WTC11 (cell line): ENCODE data around the gene TREML2. TPM values are rescaled to one million over a fixed set of nuclear protein-coding genes. Genes with fewer than 3 reads are reported as not detected.

Experiments used
- ATAC-seq: fragments of 200-7000 bp; cut with Tn5 transposase; 2 replicates; pipeline ENCODE4 v1.10.0; 2021; ENCODE audit warnings: mild to moderate bottlenecking, moderate library complexity
- CTCF ChIA-PET: fragments of 300-600 bp; sonication (Branson Sonifier 250); formaldehyde crosslinking; loops from one replicate; lab custom pipeline; 2021; ENCODE audit warnings: antibody characterized with exemption; lab: Charles Lee
- POLR2A ChIA-PET: fragments of 350-600 bp; sonication (Branson Sonifier 250); formaldehyde crosslinking; loops from one replicate; lab custom pipeline; 2021; ENCODE audit warnings: antibody characterized with exemption; lab: Charles Lee
- DNase-seq: peaks from one replicate; pipeline ENCODE4 v3.0.0; 2021; ENCODE audit warnings: low spot score
- H3K27ac Mint-ChIP-seq: 2 replicates; pipeline ENCODE4 v1.8.0; 2021; ENCODE audit warnings: mixed read lengths
- H3K27me3 Mint-ChIP-seq: 2 replicates; pipeline ENCODE4 v1.8.0; 2021; ENCODE audit warnings: low read depth, mild to moderate bottlenecking, moderate library complexity, mixed read lengths
- H3K36me3 Mint-ChIP-seq: 2 replicates; pipeline ENCODE4 v1.8.0; 2021; ENCODE audit warnings: mixed read lengths
- H3K4me1 Mint-ChIP-seq: 2 replicates; pipeline ENCODE4 v1.8.0; 2022; ENCODE audit warnings: mixed read lengths
- H3K4me3 Mint-ChIP-seq: 2 replicates; pipeline ENCODE4 v1.8.0; 2021; ENCODE audit warnings: mild to moderate bottlenecking, moderate library complexity, mixed read lengths
- H3K9me3 Mint-ChIP-seq: 2 replicates; pipeline ENCODE4 v1.8.0; 2021; ENCODE audit warnings: mixed read lengths
- ARID4B ChIP-seq: sonication (generic); formaldehyde crosslinking; IDR thresholded peaks from 2 replicates; pipeline ENCODE4 v1.8.0; 2023; ENCODE audit warnings: missing genetic modification reagents, mild to moderate bottlenecking, borderline replicate concordance
- ATF1 ChIP-seq: sonication (generic); formaldehyde crosslinking; IDR thresholded peaks from 2 replicates; pipeline ENCODE4 v1.8.1; 2023; ENCODE audit warnings: mild to moderate bottlenecking, moderate library complexity, missing genetic modification reagents
- ATF6 ChIP-seq: sonication (generic); formaldehyde crosslinking; IDR thresholded peaks from 2 replicates; pipeline ENCODE4 v1.8.1; 2023; ENCODE audit warnings: mild to moderate bottlenecking, missing genetic modification reagents
- EMX1 ChIP-seq: fragments of 250-450 bp; sonication (Bioruptor Pico); IDR thresholded peaks from 2 replicates; pipeline ENCODE4 v1.8.0; 2021; ENCODE audit warnings: mild to moderate bottlenecking
- ESRRA ChIP-seq: sonication (generic); formaldehyde crosslinking; IDR thresholded peaks from 2 replicates; pipeline ENCODE4 v1.8.1; 2022; ENCODE audit warnings: mild to moderate bottlenecking, missing genetic modification reagents, borderline replicate concordance
- GABPB1 ChIP-seq: sonication (generic); formaldehyde crosslinking; IDR thresholded peaks from 2 replicates; pipeline ENCODE4 v1.8.1; 2023; ENCODE audit warnings: mild to moderate bottlenecking, missing genetic modification reagents
- MXD4 ChIP-seq: fragments of 250-450 bp; sonication (Bioruptor Pico); IDR thresholded peaks from 2 replicates; pipeline ENCODE4 v1.8.0; 2021; ENCODE audit warnings: mild to moderate bottlenecking, moderate library complexity, borderline replicate concordance
- NFE2L1 ChIP-seq: sonication (generic); formaldehyde crosslinking; IDR thresholded peaks from 2 replicates; pipeline ENCODE4 v1.8.1; 2023; ENCODE audit warnings: missing genetic modification reagents
- NFYB ChIP-seq: sonication (generic); formaldehyde crosslinking; conservative IDR thresholded peaks from 2 replicates; pipeline ENCODE4 v1.8.0; 2022; ENCODE audit warnings: low read depth, missing genetic modification reagents
- NR1H2 ChIP-seq: sonication (generic); formaldehyde crosslinking; IDR thresholded peaks from 2 replicates; pipeline ENCODE4 v1.9.0; 2021; ENCODE audit warnings: mild to moderate bottlenecking, moderate library complexity, missing genetic modification reagents
- OVOL2 ChIP-seq: fragments of 250-450 bp; sonication (Bioruptor Pico); IDR thresholded peaks from 2 replicates; pipeline ENCODE4 v1.9.0; 2021; ENCODE audit warnings: mild to moderate bottlenecking, borderline replicate concordance
- PREB ChIP-seq: sonication (generic); formaldehyde crosslinking; IDR thresholded peaks from 2 replicates; pipeline ENCODE4 v1.8.1; 2022; ENCODE audit warnings: mild to moderate bottlenecking, missing genetic modification reagents, moderate library complexity, borderline replicate concordance
- SOX15 ChIP-seq: fragments of 250-450 bp; sonication (Bioruptor Pico); IDR thresholded peaks from 2 replicates; pipeline ENCODE4 v1.9.0; 2021; ENCODE audit warnings: mild to moderate bottlenecking
- SP1 ChIP-seq: sonication (generic); formaldehyde crosslinking; conservative IDR thresholded peaks from 2 replicates; pipeline ENCODE4 v1.8.1; 2022; ENCODE audit warnings: missing genetic modification reagents
- STAT6 ChIP-seq: sonication (generic); formaldehyde crosslinking; conservative IDR thresholded peaks from 2 replicates; pipeline ENCODE4 v1.8.1; 2023; ENCODE audit warnings: mild to moderate bottlenecking, low read depth, missing genetic modification reagents, moderate library complexity
- ZNF138 ChIP-seq: sonication (generic); formaldehyde crosslinking; conservative IDR thresholded peaks from 2 replicates; pipeline ENCODE4 v1.8.1; 2022; ENCODE audit warnings: mild to moderate bottlenecking, moderate library complexity, missing genetic modification reagents
- ZNF263 ChIP-seq: sonication (generic); formaldehyde crosslinking; IDR thresholded peaks from 2 replicates; pipeline ENCODE4 v1.8.1; 2022; ENCODE audit warnings: low read depth, mild to moderate bottlenecking, moderate library complexity, missing genetic modification reagents
- ZNF281 ChIP-seq: sonication (generic); formaldehyde crosslinking; IDR thresholded peaks from 2 replicates; pipeline ENCODE4 v1.8.0; 2023; ENCODE audit warnings: mild to moderate bottlenecking, missing genetic modification reagents
- ZNF671 ChIP-seq: fragments of 250-450 bp; sonication (Bioruptor Pico); IDR thresholded peaks from 2 replicates; pipeline ENCODE4 v1.8.0; 2021; ENCODE audit warnings: mild to moderate bottlenecking
- total RNA-seq: library from RNA; stranded (reverse); gene quantifications from 3 replicates; pipeline ENCODE4 v1.2.3, GENCODE V29; 2021

The TREML2 gene
- total RNA-seq, 1 experiment from 2014 or later = 0.15 TPM

- no peak for TF ChIP-seq NFYB
- no peak for TF ChIP-seq SP1 (CRISPR knock-in tag)
- no peak for TF ChIP-seq EMX1 (CRISPR knock-in tag)
- TF ChIP-seq MXD4 (CRISPR knock-in tag) = no peak
- TF ChIP-seq SOX15 (CRISPR knock-in tag) = no peak
- TF ChIP-seq ZNF263 = no peak
- TF ChIP-seq PREB = no peak
- TF ChIP-seq STAT6 (CRISPR knock-in tag) = no peak
- no peak for TF ChIP-seq ARID4B (CRISPR knock-in tag)
- no peak for TF ChIP-seq ZNF281
- TF ChIP-seq GABPB1 (CRISPR knock-in tag) = no peak
- no peak for TF ChIP-seq OVOL2 (CRISPR knock-in tag)
- no peak for TF ChIP-seq ATF6 (CRISPR knock-in tag)
- TF ChIP-seq ZNF671 (CRISPR knock-in tag) = no peak
- TF ChIP-seq NFE2L1 = no peak
- no peak for TF ChIP-seq ZNF138 (CRISPR knock-in tag)
- no peak for TF ChIP-seq ESRRA (CRISPR knock-in tag)
- TF ChIP-seq ATF1 (CRISPR knock-in tag) = no peak
- TF ChIP-seq NR1H2 (CRISPR knock-in tag) = no peak
- TF ChIP-seq, all 79 proteins: peak for 0
- DNase-seq (no peak), ATAC-seq (no peak)
- Mint-ChIP-seq H3K4me1 (peaks cover 9% of the 10 kb centered on the region; the same call in 1 of the 2 replicates), H3K36me3 (peaks cover 18% of the 10 kb centered on the region), H3K27me3 (no peaks in the 10 kb centered on the region; the same call in 1 of the 2 replicates), H3K4me3 (no peak overlapping the region), H3K9me3 (peaks cover 18% of the 10 kb centered on the region), H3K27ac (no peak overlapping the region)
- POLR2A ChIA-PET = no interaction called here
- CTCF ChIA-PET = interaction anchor here (1.5 kb wide), 1 partner anchor 85 kb away, joined by 5 read pairs; no protein-coding TSS in a partner anchor
These were observed 14.9 kb downstream of the TREML2 start for GRCh38 chr6:41186031-41186562.
